Spleen (tissue), 7 donors: ENCODE data around the gene DMD.

ENCODE experiments used
- POLR2A ChIP-seq, 3 donors: fragments of 450-650 bp; IDR thresholded peaks; one replicate each; pipeline ENCODE4 v1.5.1; 2017; ENCODE audit warnings: antibody characterized with exemption in 3 of 3, mild to moderate bottlenecking in 1 of 3
- POLR2AphosphoS5 ChIP-seq, 3 donors: sonication (generic); formaldehyde crosslinking; IDR thresholded peaks; one replicate each; pipeline ENCODE4 v1.5.1; 2017; ENCODE audit warnings: antibody characterized with exemption in 3 of 3
- TF ChIP-seq, protein P1 (sequence below), 11 experiments: fragments of 200-600 bp in 7 of 11; fragments of 450-650 bp in 4 of 11; sonication (generic) in 4 of 11; IDR thresholded peaks in 8 of 11; conservative IDR thresholded peaks in 3 of 11; 1 replicate in 7 of 11; 2 replicates in 4 of 11; pipeline versions ENCODE4 v1.4.0 to v1.8.0; 2016 to 2021; ENCODE audit warnings: antibody characterized with exemption in 11 of 11, inconsistent platforms in 4 of 11, mild to moderate bottlenecking in 1 of 11
- donor health status: DM: no; HTN: no; CAD: no; lungs with moderate emphysema.
- donor health status: DM: no; HTN: no; CAD: no.
- donor health status: DM: no; HTN: no; CAD: no.

DNA sequence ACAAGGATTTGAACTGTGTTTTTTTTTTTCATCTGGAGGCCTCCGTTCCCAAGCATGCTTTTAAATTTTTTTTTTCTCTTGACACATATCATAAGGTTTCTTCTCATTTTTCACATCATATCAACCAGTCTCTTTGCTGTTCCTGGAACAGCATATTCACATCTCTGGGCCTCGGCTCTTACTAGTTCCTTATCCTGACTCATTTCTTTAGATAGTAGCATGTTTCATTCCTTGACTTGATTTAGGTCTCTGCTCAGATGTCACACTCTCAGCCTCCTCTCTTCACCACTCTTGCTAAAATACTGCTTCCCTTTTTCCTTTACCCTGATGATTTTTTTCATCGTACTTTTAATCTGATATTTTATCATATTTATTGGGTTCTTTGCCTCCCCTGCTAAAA, 1163.1 kb downstream of the DMD start:
- TF ChIP-seq, protein P1, sequence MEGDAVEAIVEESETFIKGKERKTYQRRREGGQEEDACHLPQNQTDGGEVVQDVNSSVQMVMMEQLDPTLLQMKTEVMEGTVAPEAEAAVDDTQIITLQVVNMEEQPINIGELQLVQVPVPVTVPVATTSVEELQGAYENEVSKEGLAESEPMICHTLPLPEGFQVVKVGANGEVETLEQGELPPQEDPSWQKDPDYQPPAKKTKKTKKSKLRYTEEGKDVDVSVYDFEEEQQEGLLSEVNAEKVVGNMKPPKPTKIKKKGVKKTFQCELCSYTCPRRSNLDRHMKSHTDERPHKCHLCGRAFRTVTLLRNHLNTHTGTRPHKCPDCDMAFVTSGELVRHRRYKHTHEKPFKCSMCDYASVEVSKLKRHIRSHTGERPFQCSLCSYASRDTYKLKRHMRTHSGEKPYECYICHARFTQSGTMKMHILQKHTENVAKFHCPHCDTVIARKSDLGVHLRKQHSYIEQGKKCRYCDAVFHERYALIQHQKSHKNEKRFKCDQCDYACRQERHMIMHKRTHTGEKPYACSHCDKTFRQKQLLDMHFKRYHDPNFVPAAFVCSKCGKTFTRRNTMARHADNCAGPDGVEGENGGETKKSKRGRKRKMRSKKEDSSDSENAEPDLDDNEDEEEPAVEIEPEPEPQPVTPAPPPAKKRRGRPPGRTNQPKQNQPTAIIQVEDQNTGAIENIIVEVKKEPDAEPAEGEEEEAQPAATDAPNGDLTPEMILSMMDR (IDR thresholded peaks at IDR 0.05 in 8 of 11, conservative IDR thresholded peaks at IDR 0.05 in 3 of 11) = no peak
- TF ChIP-seq POLR2A (IDR thresholded peaks at IDR 0.05) (no peak), POLR2AphosphoS5 (IDR thresholded peaks at IDR 0.05) (no peak)
